Breast epithelium (tissue), 3 donors: ENCODE results near the gene HELZ.

ENCODE experiments used
- CTCF ChIP-seq, 3 donors: fragments of 450-650 bp; IDR thresholded peaks; one replicate each; pipeline ENCODE4 v1.5.1; 2016 to 2017; ENCODE audit warnings: antibody characterized with exemption in 3 of 3, mild to moderate bottlenecking in 3 of 3, moderate library complexity in 3 of 3
- POLR2AphosphoS5 ChIP-seq, 3 donors: sonication (generic); formaldehyde crosslinking; IDR thresholded peaks; one replicate each; pipeline ENCODE4 v1.6.1; 2017; ENCODE audit warnings: antibody characterized with exemption in 3 of 3

GRCh38 chr17:67202503-67202902, 42.5 kb downstream of the HELZ start:
- TF ChIP-seq POLR2AphosphoS5 (IDR thresholded peaks at IDR 0.05): no peak
- no peak for TF ChIP-seq CTCF (IDR thresholded peaks at IDR 0.05)
